A673 (cell line): ENCODE measurements around the gene BTF3L4. TPM values are rescaled to one million over a fixed set of nuclear protein-coding genes. Genes with fewer than 3 reads are reported as not detected.

Experiments used
- BruUV-seq: library from RNA; stranded (reverse); fragments of 400-500 nt; replicated peaks from 2 replicates; lab custom pipeline; 2021; lab: Mats Ljungman, UMichigan
- CTCF ChIA-PET: fragments of 300-600 bp; sonication (Branson Sonifier 250); formaldehyde crosslinking; loops from one replicate; lab custom pipeline; 2022; ENCODE audit warnings: antibody characterized with exemption; lab: Charles Lee
- POLR2A ChIA-PET: fragments of 300-600 bp; sonication (Branson Sonifier 250); formaldehyde crosslinking; loops from one replicate; lab custom pipeline; 2022; ENCODE audit warnings: antibody characterized with exemption; ENCODE audit not compliant: low non-redundant PET; lab: Charles Lee
- DNase-seq: peaks from one replicate; pipeline ENCODE4 v3.0.0-alpha.2; 2015; ENCODE audit warnings: low spot score
- H3K27ac ChIP-seq: fragments of 200-600 bp; sonication (generic); 2 replicates; pipeline ENCODE4 v1.5.1; 2016; ENCODE audit warnings: mixed run types, low read depth, mild to moderate bottlenecking, mixed read lengths, antibody characterized with exemption, low read length; ENCODE audit not compliant: poor library complexity, severe bottlenecking
- H3K27me3 ChIP-seq: fragments of 200-600 bp; sonication (generic); replicated peaks from 2 replicates; pipeline ENCODE4 v1.6.1; 2017; ENCODE audit warnings: mixed run types, low read depth, mild to moderate bottlenecking, mixed read lengths, antibody characterized with exemption, low read length; ENCODE audit not compliant: insufficient read depth, poor library complexity
- H3K36me3 ChIP-seq: fragments of 200-600 bp; sonication (generic); 2 replicates; pipeline ENCODE4 v1.6.1; 2016; ENCODE audit warnings: mixed run types, mild to moderate bottlenecking, mixed read lengths, antibody characterized with exemption, low read length; ENCODE audit not compliant: insufficient read depth, poor library complexity, severe bottlenecking
- H3K4me1 ChIP-seq: fragments of 200-600 bp; sonication (generic); 2 replicates; pipeline ENCODE4 v1.6.1; 2017; ENCODE audit warnings: mixed run types, mild to moderate bottlenecking, mixed read lengths, antibody characterized with exemption, low read length; ENCODE audit not compliant: insufficient read depth, poor library complexity, severe bottlenecking
- H3K4me3 ChIP-seq: fragments of 200-600 bp; sonication (generic); 2 replicates; pipeline ENCODE4 v1.5.1; 2016; ENCODE audit warnings: low read depth, mixed run types, mild to moderate bottlenecking, mixed read lengths, low read length; ENCODE audit not compliant: poor library complexity, severe bottlenecking
- H3K9me3 ChIP-seq: fragments of 200-600 bp; sonication (generic); 2 replicates; pipeline ENCODE4 v1.6.1; 2016; ENCODE audit warnings: mixed run types, low read depth, mild to moderate bottlenecking, mixed read lengths, antibody characterized with exemption, low read length; ENCODE audit not compliant: poor library complexity, severe bottlenecking
- CTCF ChIP-seq: fragments of 300-800, 200-600 bp; sonication (generic); conservative IDR thresholded peaks from 2 replicates; pipeline ENCODE4 v1.5.1; 2017; ENCODE audit warnings: low read depth, mild to moderate bottlenecking, antibody characterized with exemption, low read length, moderate library complexity, mixed read lengths
- EZH2 ChIP-seq: fragments of 200-600 bp; sonication (generic); IDR thresholded peaks from 2 replicates; pipeline ENCODE4 v1.6.1; 2017; ENCODE audit warnings: borderline replicate concordance, low read depth, mild to moderate bottlenecking, mixed read lengths, antibody characterized with exemption, low read length; ENCODE audit not compliant: poor library complexity, severe bottlenecking
- intact Hi-C: fragments of 100-400 bp; cut with micrococcal nuclease; formaldehyde crosslinking; loops from one replicate; pipeline ENCODE4 v1.10.0; 2022; ENCODE audit not compliant: unreplicated experiment
- total RNA-seq: library from RNA; stranded (reverse); gene quantifications from 2 replicates; pipeline ENCODE4 v1.2.3, GENCODE V29; 2021

BTF3L4 gene
- total RNA-seq, 1 experiment from 2014 or later = 87.0 TPM

GRCh38 chr1:52057876-52058415, 1.9 kb downstream of the BTF3L4 start:
- TF ChIP-seq EZH2 (no peak), CTCF (no peak)
- intact Hi-C loops = no loop called here

GRCh38 chr1:52059321-52059720, 3.2 kb downstream of the BTF3L4 start:
- DNase-seq = peak; percentile 41
- TF ChIP-seq CTCF = no peak
- no peak for TF ChIP-seq EZH2
- peaks cover 41% of the 10 kb centered on the region for H3K36me3 ChIP-seq
- H3K27me3 ChIP-seq = no peaks in the 10 kb centered on the region
- ChIA-PET CTCF (no interaction called here), POLR2A (no interaction called here)
- BruUV-seq = no TSS peak
- H3K4me1 ChIP-seq = peaks cover 21% of the 10 kb centered on the region
- intact Hi-C loops = no loop called here
- H3K4me3 ChIP-seq = peak overlapping the region; percentile 10
- H3K27ac ChIP-seq = peak overlapping the region; percentile 31
- no peaks in the 10 kb centered on the region for H3K9me3 ChIP-seq

More at GRCh38 chr1:52057876-52058415, 1.9 kb downstream of the BTF3L4 start:
- peak overlapping the region; percentile 80 for H3K4me3 ChIP-seq
- H3K36me3 ChIP-seq = peaks cover 28% of the 10 kb centered on the region
- no peaks in the 10 kb centered on the region for H3K27me3 ChIP-seq
- peaks cover 30% of the 10 kb centered on the region for H3K4me1 ChIP-seq
- no TSS peak for BruUV-seq
- ChIA-PET POLR2A (no interaction called here), CTCF (no interaction called here)
- no peak for DNase-seq
- H3K9me3 ChIP-seq = no peaks in the 10 kb centered on the region
- peak overlapping the region; percentile 17 for H3K27ac ChIP-seq

- no TSS peak for BruUV-seq
- Histone ChIP-seq H3K4me1 (peaks cover 21% of the 10 kb centered on the region), H3K27ac (peak overlapping the region; percentile 31), H3K9me3 (no peaks in the 10 kb centered on the region), H3K36me3 (peaks cover 47% of the 10 kb centered on the region), H3K4me3 (no peak overlapping the region), H3K27me3 (no peaks in the 10 kb centered on the region)
- no peak for DNase-seq
- ChIA-PET CTCF (no interaction called here), POLR2A (interaction anchor here (0.5 kb wide), 1 partner anchor 388 kb away, joined by 15 read pairs; no protein-coding TSS in a partner anchor)
- intact Hi-C loops = no loop called here
- no peak for TF ChIP-seq EZH2
- no peak for TF ChIP-seq CTCF
Measured at GRCh38 chr1:52059888-52060287, 3.8 kb downstream of the BTF3L4 start.
